AG04450 (cell line): Measurements from ENCODE around the gene KRT20. TPM values are rescaled to one million over a fixed set of nuclear protein-coding genes. Genes with fewer than 3 reads are reported as not detected.

Experiments
- CTCF ChIA-PET: fragments of 300-600, 350-600 bp; formaldehyde crosslinking; extraction: SDS; loops from one replicate; lab custom pipeline; 2022; ENCODE audit warnings: antibody characterized with exemption, inconsistent platforms; lab: Charles Lee
- POLR2A ChIA-PET: fragments of 350-600 bp; formaldehyde crosslinking; extraction: SDS; loops from one replicate; lab custom pipeline; 2021; ENCODE audit warnings: antibody characterized with exemption, inconsistent platforms; lab: Yijun Ruan, JAX
- DNase-seq: peaks from one replicate; pipeline ENCODE4 v3.0.0-alpha.2; 2011; ENCODE audit warnings: low read depth, low spot score
- H3K27ac ChIP-seq: one replicate; pipeline ENCODE4 v1.5.1; 2012; ENCODE audit warnings: low read depth, low read length, control low read depth
- H3K27me3 ChIP-seq: one replicate; pipeline ENCODE4 v1.6.0; 2012; ENCODE audit warnings: low read length; ENCODE audit not compliant: control insufficient read depth, insufficient read depth
- H3K4me3 ChIP-seq: 2 replicates; pipeline ENCODE4 v1.5.1; 2011; ENCODE audit warnings: mild to moderate bottlenecking, low read depth, low read length, control low read depth
- H3K9me3 ChIP-seq: 2 replicates; pipeline ENCODE4 v1.5.1; 2012; ENCODE audit warnings: low read length; ENCODE audit not compliant: control insufficient read depth, insufficient read depth
- CTCF ChIP-seq: IDR thresholded peaks from 2 replicates; pipeline ENCODE4 v1.5.1; 2011; ENCODE audit warnings: low read depth, low read length, control low read depth, inconsistent platforms
- polyA plus RNA-seq: library from polyadenylated mRNA; depleted of rRNA; stranded (reverse); fragments of >200 nt; gene quantifications from 2 replicates; pipeline ENCODE4 v1.2.3, GENCODE V29; 2011

The KRT20 gene
- polyA plus RNA-seq, 1 experiment = not detected

- Histone ChIP-seq H3K4me3 (no peak overlapping the region), H3K27me3 (peaks cover 3% of the 10 kb centered on the region), H3K27ac (no peak overlapping the region), H3K9me3 (no peaks in the 10 kb centered on the region)
- ChIA-PET CTCF (interaction anchor here (0.8 kb wide), 1 partner anchor 254 kb away, joined by 3 read pairs; no protein-coding TSS in a partner anchor), POLR2A (no interaction called here)
- no peak for DNase-seq
- TF ChIP-seq CTCF = no peak
Observed at GRCh38 chr17:40870136-40870535, 14.9 kb downstream of the KRT20 start.

GRCh38 chr17:40866838-40867237 is 18.2 kb downstream of the KRT20 start, which contains the start of gene KRT12:
KRT12 (minus strand) TSS chr17:40867223; CDS start chr17:40867186, 37 bp downstream.
- POLR2A ChIA-PET = no interaction called here
- H3K9me3 ChIP-seq = peaks cover 8% of the 10 kb centered on the region; the same call in 1 of the 2 replicates
- DNase-seq = no peak
- H3K27me3 ChIP-seq = peaks cover 3% of the 10 kb centered on the region
- CTCF ChIA-PET = interaction anchor here (0.6 to 1.3 kb wide), 4 partner anchors 30 to 796 kb away, joined by 3 to 7 read pairs (median 4); no protein-coding TSS in a partner anchor
- H3K27ac ChIP-seq = no peak within 1 kb of the TSS
- H3K4me3 ChIP-seq = no peak within 1 kb of the TSS
- TF ChIP-seq CTCF = no peak

- no peak overlapping the region for H3K27ac ChIP-seq
- no peaks in the 10 kb centered on the region for H3K27me3 ChIP-seq
- TF ChIP-seq CTCF = no peak
- ChIA-PET CTCF (interaction anchor here (0.6 kb wide), 1 partner anchor 194 kb away, joined by 3 read pairs; no protein-coding TSS in a partner anchor), POLR2A (no interaction called here)
- no peak for DNase-seq
- no peak overlapping the region for H3K4me3 ChIP-seq
- peaks cover 8% of the 10 kb centered on the region; the same call in 1 of the 2 replicates for H3K9me3 ChIP-seq
Observed at GRCh38 chr17:40864661-40865390, 20.2 kb downstream of the KRT20 start.

GRCh38 chr17:40862985-40863733 is 21.9 kb downstream of the KRT20 start:
- peak; percentile 55 for TF ChIP-seq CTCF
- ChIA-PET CTCF (interaction anchor here (0.5 to 9.9 kb wide), 4 partner anchors 244 to 800 kb away, joined by 3 to 162 read pairs (median 5); no protein-coding TSS in a partner anchor), POLR2A (no interaction called here)
- no peak overlapping the region for H3K27ac ChIP-seq
- H3K27me3 ChIP-seq = no peaks in the 10 kb centered on the region
- H3K9me3 ChIP-seq = peaks cover 8% of the 10 kb centered on the region; the same call in 1 of the 2 replicates
- no peak for DNase-seq
- H3K4me3 ChIP-seq = no peak overlapping the region
